Measurements from ENCODE around the gene MSH5. TPM values are rescaled to one million over a fixed set of nuclear protein-coding genes. Genes with fewer than 3 reads are reported as not detected.

The MSH5 gene
- polyA plus RNA-seq, 1 donor from 2014 or later: 7.8 TPM

DNA sequence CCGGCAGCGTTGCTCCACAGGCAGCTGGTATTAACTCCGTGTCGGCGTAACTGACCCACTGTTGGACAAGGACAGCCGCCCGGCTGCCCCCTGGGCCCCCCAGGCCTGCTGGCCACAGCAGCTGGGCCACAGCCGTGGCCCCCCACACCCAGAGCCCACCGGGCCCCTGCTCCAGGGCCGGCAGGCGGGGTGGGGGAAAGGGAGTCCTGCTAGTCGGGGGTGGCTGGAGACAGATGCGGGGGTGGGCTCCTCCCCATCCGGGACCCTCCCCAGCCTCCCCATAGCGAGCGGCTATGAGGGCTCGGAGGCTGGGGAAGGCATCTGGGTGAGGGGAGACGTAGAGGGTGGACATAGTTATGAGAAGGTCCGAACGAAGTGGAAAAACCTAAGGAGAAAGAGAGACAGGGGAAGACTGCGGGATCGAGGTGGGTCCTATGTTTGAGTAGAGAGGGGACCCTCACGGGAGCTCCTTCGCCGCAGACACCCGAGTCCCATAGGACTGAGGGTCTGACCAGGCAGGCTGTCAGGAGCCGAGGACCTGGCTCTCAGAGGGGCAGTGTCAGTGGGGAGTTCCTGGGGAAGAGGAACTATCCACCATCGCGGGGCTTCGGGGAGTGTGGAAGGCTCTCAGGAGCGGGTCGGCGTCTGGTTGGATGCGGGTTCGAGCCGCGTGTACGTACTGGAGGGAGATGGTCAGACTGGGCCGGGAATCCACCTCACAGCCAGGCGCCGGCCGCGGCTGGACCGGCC, 55.2 kb downstream of the MSH5 start:
- Histone ChIP-seq H3K9me2 (ENCODE audit: insufficient read depth, low read length) (no peaks in the 10 kb centered on the region), H3K9ac (ENCODE audit: low read length) (peak overlapping the region; percentile 89), H3K9me3 (ENCODE audit: low read length) (no peaks in the 10 kb centered on the region)

DNA sequence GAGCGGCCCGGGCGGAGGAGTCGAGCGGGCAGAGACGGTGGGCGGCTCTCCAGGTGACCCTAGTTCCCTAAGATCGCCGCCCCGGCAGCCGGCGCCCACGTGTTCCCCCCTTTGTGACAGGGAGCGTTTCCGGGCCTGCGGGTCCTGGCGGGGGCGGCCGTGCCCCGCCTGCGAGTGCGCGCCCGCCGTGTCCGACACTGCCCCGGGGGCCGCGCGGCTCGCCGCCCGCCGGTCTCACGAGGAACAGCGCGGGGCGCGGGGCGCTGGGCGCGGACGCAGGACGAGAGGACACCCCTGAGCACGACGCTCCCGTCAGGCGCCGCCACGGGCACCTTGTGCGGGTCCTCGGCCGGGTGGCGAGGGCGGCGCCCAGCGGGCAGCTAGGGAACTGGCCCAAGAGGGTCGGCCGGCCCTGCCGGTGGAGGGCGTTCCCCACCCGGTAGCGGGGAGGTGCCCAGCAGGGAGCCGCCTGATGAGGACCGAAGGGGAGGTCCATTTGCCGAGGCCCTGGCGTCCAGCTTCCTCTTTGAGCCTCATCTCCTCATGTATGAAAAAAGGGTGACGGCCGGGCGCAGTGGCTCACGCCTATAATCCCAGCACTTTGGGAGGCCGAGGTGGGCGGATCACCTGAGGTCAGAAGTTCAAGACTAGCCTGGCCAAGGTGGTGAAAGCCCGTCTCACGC, 56.0 kb downstream of the MSH5 start, which contains the start of gene VARS1:
Gene VARS1 (minus strand): TSS at position 137 of the 683 bp plus-strand sequence. CDS start 535 bp downstream, outside the sequence.
- H3K9me3 ChIP-seq (ENCODE audit: low read length): no peaks in the 10 kb centered on the region
- no peaks in the 10 kb centered on the region for H4K20me1 ChIP-seq (ENCODE audit: insufficient read depth)
- H3K4me3 ChIP-seq (ENCODE audit: low read length): peak within 1 kb of the TSS; percentile 100
- H3F3A ChIP-seq (ENCODE audit: insufficient read depth, low read length, poor library complexity, severe bottlenecking): no peaks in the 10 kb centered on the region
- H3K4me2 ChIP-seq (ENCODE audit: low read length): peak within 1 kb of the TSS; percentile 100
- peak within 1 kb of the TSS; percentile 89 for H3K9ac ChIP-seq (ENCODE audit: low read length)
- peaks cover 18% of the 10 kb centered on the region for H3K79me2 ChIP-seq (replicated peaks; ENCODE audit: insufficient read depth, low read length)
- no peaks in the 10 kb centered on the region for H3K36me3 ChIP-seq (ENCODE audit: insufficient read depth, low read length)
- H3K27ac ChIP-seq (ENCODE audit: low read length): peak within 1 kb of the TSS; percentile 62
- H3K9me2 ChIP-seq (ENCODE audit: insufficient read depth, low read length): no peaks in the 10 kb centered on the region
- H3K27me3 ChIP-seq (ENCODE audit: insufficient read depth, low read depth, low read length): no peaks in the 10 kb centered on the region
- peak within 1 kb of the TSS; percentile 53 for H2AFZ ChIP-seq (ENCODE audit: low read depth, low read length)
- TF ChIP-seq, protein P1, sequence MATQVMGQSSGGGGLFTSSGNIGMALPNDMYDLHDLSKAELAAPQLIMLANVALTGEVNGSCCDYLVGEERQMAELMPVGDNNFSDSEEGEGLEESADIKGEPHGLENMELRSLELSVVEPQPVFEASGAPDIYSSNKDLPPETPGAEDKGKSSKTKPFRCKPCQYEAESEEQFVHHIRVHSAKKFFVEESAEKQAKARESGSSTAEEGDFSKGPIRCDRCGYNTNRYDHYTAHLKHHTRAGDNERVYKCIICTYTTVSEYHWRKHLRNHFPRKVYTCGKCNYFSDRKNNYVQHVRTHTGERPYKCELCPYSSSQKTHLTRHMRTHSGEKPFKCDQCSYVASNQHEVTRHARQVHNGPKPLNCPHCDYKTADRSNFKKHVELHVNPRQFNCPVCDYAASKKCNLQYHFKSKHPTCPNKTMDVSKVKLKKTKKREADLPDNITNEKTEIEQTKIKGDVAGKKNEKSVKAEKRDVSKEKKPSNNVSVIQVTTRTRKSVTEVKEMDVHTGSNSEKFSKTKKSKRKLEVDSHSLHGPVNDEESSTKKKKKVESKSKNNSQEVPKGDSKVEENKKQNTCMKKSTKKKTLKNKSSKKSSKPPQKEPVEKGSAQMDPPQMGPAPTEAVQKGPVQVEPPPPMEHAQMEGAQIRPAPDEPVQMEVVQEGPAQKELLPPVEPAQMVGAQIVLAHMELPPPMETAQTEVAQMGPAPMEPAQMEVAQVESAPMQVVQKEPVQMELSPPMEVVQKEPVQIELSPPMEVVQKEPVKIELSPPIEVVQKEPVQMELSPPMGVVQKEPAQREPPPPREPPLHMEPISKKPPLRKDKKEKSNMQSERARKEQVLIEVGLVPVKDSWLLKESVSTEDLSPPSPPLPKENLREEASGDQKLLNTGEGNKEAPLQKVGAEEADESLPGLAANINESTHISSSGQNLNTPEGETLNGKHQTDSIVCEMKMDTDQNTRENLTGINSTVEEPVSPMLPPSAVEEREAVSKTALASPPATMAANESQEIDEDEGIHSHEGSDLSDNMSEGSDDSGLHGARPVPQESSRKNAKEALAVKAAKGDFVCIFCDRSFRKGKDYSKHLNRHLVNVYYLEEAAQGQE (IDR thresholded peaks at IDR 0.05; ENCODE audit: borderline replicate concordance): no peak
- TF ChIP-seq TAF1 (IDR thresholded peaks at IDR 0.05; ENCODE audit: low read depth) (no peak), EP300 (conservative IDR thresholded peaks at IDR 0.05; ENCODE audit: poor library complexity, severe bottlenecking) (peak; percentile 70), EZH2 (IDR thresholded peaks at IDR 0.05; ENCODE audit: borderline replicate concordance, insufficient read depth, low read length, poor library complexity, severe bottlenecking) (no peak), POLR2AphosphoS5 (IDR thresholded peaks at IDR 0.05) (peak; percentile 65), SMC3 (conservative IDR thresholded peaks at IDR 0.05; ENCODE audit: poor library complexity) (peak; percentile 88), MXI1 (conservative IDR thresholded peaks at IDR 0.05; ENCODE audit: poor library complexity, severe bottlenecking) (peak; percentile 98)

More for the DNA sequence above, 55.2 kb downstream of the MSH5 start:
- Histone ChIP-seq H3K27me3 (ENCODE audit: insufficient read depth, low read depth, low read length) (no peaks in the 10 kb centered on the region), H3F3A (ENCODE audit: insufficient read depth, low read length, poor library complexity, severe bottlenecking) (no peaks in the 10 kb centered on the region), H3K4me3 (ENCODE audit: low read length) (peak overlapping the region; percentile 100), H3K36me3 (ENCODE audit: insufficient read depth, low read length) (no peaks in the 10 kb centered on the region), H3K4me2 (ENCODE audit: low read length) (peak overlapping the region; percentile 100), H3K27ac (ENCODE audit: low read length) (peak overlapping the region; percentile 62), H3K79me2 (replicated peaks; ENCODE audit: insufficient read depth, low read length) (peaks cover 18% of the 10 kb centered on the region), H2AFZ (ENCODE audit: low read depth, low read length) (peak overlapping the region; percentile 53), H4K20me1 (ENCODE audit: insufficient read depth) (no peaks in the 10 kb centered on the region)
- TF ChIP-seq EZH2 (IDR thresholded peaks at IDR 0.05; ENCODE audit: borderline replicate concordance, insufficient read depth, low read length, poor library complexity, severe bottlenecking) (no peak), EP300 (conservative IDR thresholded peaks at IDR 0.05; ENCODE audit: poor library complexity, severe bottlenecking) (no peak), SMC3 (conservative IDR thresholded peaks at IDR 0.05; ENCODE audit: poor library complexity) (no peak), POLR2AphosphoS5 (IDR thresholded peaks at IDR 0.05) (no peak), TAF1 (IDR thresholded peaks at IDR 0.05; ENCODE audit: low read depth) (no peak), MXI1 (conservative IDR thresholded peaks at IDR 0.05; ENCODE audit: poor library complexity, severe bottlenecking) (no peak), RAD21 (conservative IDR thresholded peaks at IDR 0.05) (no peak)
- TF ChIP-seq, protein P2, sequence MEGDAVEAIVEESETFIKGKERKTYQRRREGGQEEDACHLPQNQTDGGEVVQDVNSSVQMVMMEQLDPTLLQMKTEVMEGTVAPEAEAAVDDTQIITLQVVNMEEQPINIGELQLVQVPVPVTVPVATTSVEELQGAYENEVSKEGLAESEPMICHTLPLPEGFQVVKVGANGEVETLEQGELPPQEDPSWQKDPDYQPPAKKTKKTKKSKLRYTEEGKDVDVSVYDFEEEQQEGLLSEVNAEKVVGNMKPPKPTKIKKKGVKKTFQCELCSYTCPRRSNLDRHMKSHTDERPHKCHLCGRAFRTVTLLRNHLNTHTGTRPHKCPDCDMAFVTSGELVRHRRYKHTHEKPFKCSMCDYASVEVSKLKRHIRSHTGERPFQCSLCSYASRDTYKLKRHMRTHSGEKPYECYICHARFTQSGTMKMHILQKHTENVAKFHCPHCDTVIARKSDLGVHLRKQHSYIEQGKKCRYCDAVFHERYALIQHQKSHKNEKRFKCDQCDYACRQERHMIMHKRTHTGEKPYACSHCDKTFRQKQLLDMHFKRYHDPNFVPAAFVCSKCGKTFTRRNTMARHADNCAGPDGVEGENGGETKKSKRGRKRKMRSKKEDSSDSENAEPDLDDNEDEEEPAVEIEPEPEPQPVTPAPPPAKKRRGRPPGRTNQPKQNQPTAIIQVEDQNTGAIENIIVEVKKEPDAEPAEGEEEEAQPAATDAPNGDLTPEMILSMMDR (IDR thresholded peaks at IDR 0.05; ENCODE audit: poor library complexity, severe bottlenecking): no peak
- TF ChIP-seq, protein P1 (IDR thresholded peaks at IDR 0.05; ENCODE audit: borderline replicate concordance): no peak

Measured in neural cell (in vitro differentiated cells).